ENCODE results near the gene MX1.

Gene MX1

GRCh38 chr21:41459884-41460534, 34.0 kb downstream of the MX1 start:
- DNase-seq (ENCODE audit: low read depth in 2 of 2), result no peak

GRCh38 chr21:41460578-41461527, 34.8 kb downstream of the MX1 start:
- DNase-seq (ENCODE audit: low read depth in 2 of 2), result peak; percentile 3 to 8

DNA sequence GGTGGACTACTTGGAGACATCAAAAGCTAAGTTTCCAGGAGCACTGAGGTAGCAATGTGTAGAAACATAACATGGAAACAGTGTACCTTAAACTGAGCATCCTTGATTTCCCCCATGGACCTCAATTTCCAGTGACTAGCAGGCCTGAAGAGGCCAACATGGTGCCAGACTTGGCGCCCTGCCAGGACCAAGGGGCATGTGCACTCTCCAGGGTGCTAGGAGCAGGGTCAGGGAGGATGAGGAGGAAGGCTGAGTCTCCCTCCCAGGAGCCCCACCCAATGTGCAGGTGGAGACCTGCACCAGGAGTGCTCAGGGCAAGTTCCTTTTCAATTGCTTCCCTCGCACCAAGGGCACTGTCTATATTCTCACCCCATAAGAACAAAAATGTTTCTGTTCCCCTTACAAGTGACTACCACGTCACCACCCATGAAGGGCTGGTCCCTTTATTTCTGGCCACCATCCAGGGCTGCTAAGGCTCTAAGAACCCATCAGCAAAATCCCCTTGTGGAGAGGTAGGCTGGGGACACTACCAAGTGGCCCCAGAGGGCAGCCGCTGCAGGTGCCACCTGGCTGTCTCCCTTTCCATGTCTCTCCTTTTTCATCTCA, 39.2 kb downstream of the MX1 start:
- no peak for DNase-seq (ENCODE audit: low read depth in 2 of 2)

DNA sequence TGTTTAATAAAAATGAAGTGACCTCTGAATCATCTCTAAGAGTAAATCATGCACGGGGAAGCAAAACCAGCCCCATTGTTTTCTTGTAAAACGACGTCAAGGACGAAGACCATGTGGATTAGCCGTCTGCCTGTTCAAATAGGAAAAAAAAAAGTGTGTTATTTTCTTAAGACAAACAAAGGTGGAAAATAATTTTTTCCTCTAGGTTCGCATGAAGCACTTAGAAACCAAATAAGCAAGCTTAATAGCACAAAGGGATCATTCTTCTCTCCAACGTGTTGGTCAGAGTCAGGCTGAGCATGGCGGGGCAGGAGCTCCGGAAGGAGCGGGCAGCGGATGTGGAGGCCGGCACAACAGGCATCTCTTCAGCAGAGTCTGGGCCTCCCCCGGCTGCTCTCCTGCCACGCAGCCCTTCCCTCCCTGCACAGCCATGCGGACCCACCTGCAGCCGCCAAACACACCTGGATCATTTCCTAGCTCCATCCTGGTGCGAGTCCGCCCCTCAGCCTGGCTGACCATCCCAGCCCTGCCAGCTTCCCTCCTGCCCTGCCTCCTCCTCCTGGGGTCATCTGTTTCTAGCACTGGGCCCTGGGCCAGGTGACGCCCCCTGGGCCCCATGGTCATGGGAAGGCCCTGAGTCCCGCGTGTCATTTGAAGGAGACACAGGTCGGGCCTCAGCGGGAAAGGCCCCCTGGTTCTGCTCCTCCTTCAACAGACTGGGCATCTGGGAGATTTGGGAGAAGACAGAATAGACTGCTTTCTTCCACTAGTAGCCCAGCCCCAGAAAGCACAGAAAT, 40.2 kb downstream of the MX1 start:
- DNase-seq (ENCODE audit: low read depth in 2 of 2), result no peak

DNA sequence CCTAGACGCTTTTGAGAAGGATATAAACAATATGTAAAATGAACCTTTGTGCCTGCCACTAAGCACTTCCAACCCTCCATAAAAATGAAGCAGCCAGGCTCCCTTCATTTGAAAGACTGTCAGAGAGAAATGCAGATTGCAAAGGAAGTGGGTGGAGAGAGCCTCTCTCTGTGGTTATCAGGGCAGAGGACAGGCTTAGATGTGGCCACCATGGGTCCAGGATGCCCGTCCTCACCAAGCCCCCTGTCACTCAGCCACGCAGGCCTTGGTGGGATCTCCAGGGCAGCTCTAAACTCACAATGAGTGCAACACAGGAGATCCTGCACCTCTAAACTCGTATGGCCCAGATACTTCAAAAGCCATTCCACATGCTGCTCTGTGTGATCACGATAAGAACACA, 44.0 kb downstream of the MX1 start:
- no peak for DNase-seq (ENCODE audit: low read depth in 2 of 2)

GRCh38 chr21:41472753-41473548, 46.9 kb downstream of the MX1 start:
- no peak for DNase-seq (ENCODE audit: low read depth in 2 of 2)

GRCh38 chr21:41475714-41476420, 49.8 kb downstream of the MX1 start:
- no peak for DNase-seq (ENCODE audit: low read depth in 2 of 2)

GRCh38 chr21:41477641-41478318, 51.7 kb downstream of the MX1 start:
- no peak for DNase-seq (ENCODE audit: low read depth in 2 of 2)

GRCh38 chr21:41478319-41479177, 52.5 kb downstream of the MX1 start:
- DNase-seq (ENCODE audit: low read depth in 2 of 2), result no peak

GRCh38 chr21:41479686-41480085, 53.6 kb downstream of the MX1 start:
- DNase-seq (ENCODE audit: low read depth in 2 of 2), result no peak

- no peak for DNase-seq (ENCODE audit: low read depth in 2 of 2)
Measured at GRCh38 chr21:41480086-41480690, 54.1 kb downstream of the MX1 start.

GRCh38 chr21:41481191-41481590, 55.2 kb downstream of the MX1 start:
- DNase-seq (ENCODE audit: low read depth in 2 of 2), result no peak

- no peak for DNase-seq (ENCODE audit: low read depth in 2 of 2)
Measured at GRCh38 chr21:41482301-41482700, 56.3 kb downstream of the MX1 start.

- no peak for DNase-seq (ENCODE audit: low read depth in 2 of 2)
Measured at GRCh38 chr21:41482980-41483379, 56.9 kb downstream of the MX1 start.

GRCh38 chr21:41483415-41483814, 57.4 kb downstream of the MX1 start:
- DNase-seq (ENCODE audit: low read depth in 2 of 2), result no peak

GRCh38 chr21:41483973-41484372, 57.9 kb downstream of the MX1 start:
- no peak for DNase-seq (ENCODE audit: low read depth in 2 of 2)

DNA sequence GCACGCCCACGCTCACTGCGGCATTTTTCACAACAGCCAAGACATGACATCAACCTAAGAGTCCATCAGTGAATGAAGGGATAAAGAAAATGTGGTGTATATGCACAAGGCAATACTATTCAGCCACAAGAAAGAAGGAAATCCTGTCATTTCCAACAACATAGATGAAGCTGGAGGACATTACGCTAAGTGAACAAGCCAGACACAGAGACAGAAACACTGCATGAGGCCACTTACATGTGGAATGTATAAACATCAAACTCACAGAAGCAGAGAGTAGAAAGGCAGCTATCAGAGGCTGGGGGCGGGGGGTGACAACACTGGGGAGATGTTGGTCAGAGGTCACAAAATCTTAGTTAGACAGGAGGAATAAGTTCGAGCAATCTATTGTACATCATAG, 61.0 kb downstream of the MX1 start:
- no peak for DNase-seq (ENCODE audit: low read depth in 2 of 2)

GRCh38 chr21:41488080-41488479, 62.0 kb downstream of the MX1 start:
- no peak for DNase-seq (ENCODE audit: low read depth in 2 of 2)
